B cell (primary cell): ENCODE data around the gene SEC23B. TPM values are rescaled to one million over a fixed set of nuclear protein-coding genes. Genes with fewer than 3 reads are reported as not detected.

Experiments used
- ATAC-seq: fragments of 200-7000 bp; cut with Tn5 transposase; one replicate; pipeline ENCODE4 v1.10.0; 2021; ENCODE audit warnings: low read depth, mild to moderate bottlenecking, moderate number of reproducible peaks, moderate library complexity
- CTCF ChIA-PET: fragments of 350-600 bp; sonication (Branson Sonifier 250); formaldehyde crosslinking; loops from one replicate; lab custom pipeline; 2021; ENCODE audit warnings: antibody characterized with exemption, inconsistent platforms; lab: Charles Lee
- POLR2A ChIA-PET: fragments of 350-600 bp; sonication (Branson Sonifier 250); formaldehyde crosslinking; loops from one replicate; lab custom pipeline; 2021; ENCODE audit warnings: antibody characterized with exemption; lab: Charles Lee
- DNase-seq: peaks from one replicate; pipeline ENCODE4 v3.0.0; 2013
- H2AFZ ChIP-seq: 2 replicates; pipeline ENCODE4 v1.6.1; 2012; ENCODE audit warnings: mild to moderate bottlenecking, low read depth, low read length; ENCODE audit not compliant: insufficient read depth, poor library complexity, severe bottlenecking
- H3K27ac ChIP-seq, 2 donors: 1 replicate in 1 of 2; 2 replicates in 1 of 2; pipeline ENCODE4 v1.5.1; 2012 to 2013; ENCODE audit warnings: low read length in 2 of 2, mild to moderate bottlenecking in 2 of 2, moderate library complexity in 1 of 2
- H3K27me3 ChIP-seq, 4 experiments: fragments of 200-600 bp in 1 of 4; sonication (generic) in 1 of 4; replicated peaks in 1 of 4; 1 replicate in 2 of 4; 2 replicates in 2 of 4; pipeline versions ENCODE4 v1.6.1 to v1.7.0; 2013 to 2016; ENCODE audit warnings: low read length in 3 of 4, mild to moderate bottlenecking in 2 of 4, mixed read lengths in 1 of 4, moderate library complexity in 1 of 4; ENCODE audit not compliant: insufficient read depth in 4 of 4, control insufficient read depth in 3 of 4; ENCODE audit errors: control extremely low read depth in 1 of 4
- H3K36me3 ChIP-seq, 2 experiments: replicated peaks in 1 of 2; 1 replicate in 1 of 2; 2 replicates in 1 of 2; pipeline versions ENCODE4 v1.6.1 to v1.7.1; 2013; ENCODE audit warnings: low read length in 1 of 2; ENCODE audit not compliant: insufficient read depth in 2 of 2, control insufficient read depth in 1 of 2; ENCODE audit errors: control extremely low read depth in 1 of 2, extremely low read depth in 1 of 2
- H3K4me1 ChIP-seq, 2 donors: fragments of 200-600 bp in 1 of 2; sonication (generic) in 1 of 2; 1 replicate in 1 of 2; 2 replicates in 1 of 2; pipeline versions ENCODE4 v1.5.1 to v1.6.1; 2013 to 2017; ENCODE audit warnings: low read length in 2 of 2; ENCODE audit not compliant: control insufficient read depth in 2 of 2, insufficient read depth in 2 of 2
- H3K4me2 ChIP-seq: replicated peaks from 2 replicates; pipeline ENCODE3; 2012; ENCODE audit warnings: mild to moderate bottlenecking, low read depth, low read length; ENCODE audit not compliant: poor library complexity, severe bottlenecking
- H3K4me3 ChIP-seq, 5 experiments: fragments of 200-600 bp in 1 of 5; sonication (generic) in 1 of 5; 1 replicate in 3 of 5; 2 replicates in 2 of 5; pipeline versions ENCODE4 v1.5.1 to v1.7.0; 2011 to 2016; ENCODE audit warnings: low read length in 4 of 5, mild to moderate bottlenecking in 4 of 5, low read depth in 2 of 5, control low read depth in 1 of 5, moderate library complexity in 1 of 5; ENCODE audit not compliant: insufficient read depth in 1 of 5; ENCODE audit errors: control extremely low read depth in 1 of 5, extremely low read depth in 1 of 5
- H3K79me2 ChIP-seq: fragments of 200-600 bp; sonication (generic); one replicate; pipeline ENCODE4 v1.6.0; 2016; ENCODE audit warnings: low read length; ENCODE audit not compliant: control insufficient read depth, insufficient read depth
- H3K9ac ChIP-seq: fragments of 200-600 bp; sonication (generic); 2 replicates; pipeline ENCODE4 v1.6.1; 2017; ENCODE audit warnings: mild to moderate bottlenecking, low read length, moderate library complexity
- H3K9me3 ChIP-seq, 3 donors: one replicate each; pipeline versions ENCODE4 v1.6.1 to v1.7.1; 2013; ENCODE audit warnings: low read length in 2 of 3; ENCODE audit not compliant: control insufficient read depth in 2 of 3, insufficient read depth in 1 of 3; ENCODE audit errors: control extremely low read depth in 1 of 3
- H4K20me1 ChIP-seq: 2 replicates; pipeline ENCODE4 v1.6.0; 2012; ENCODE audit warnings: mild to moderate bottlenecking, low read length; ENCODE audit not compliant: insufficient read depth, control insufficient read depth, poor library complexity, severe bottlenecking
- H3K27ac Mint-ChIP-seq: one replicate; pipeline ENCODE4 v1.8.0; 2021; ENCODE audit warnings: mixed read lengths
- H3K27me3 Mint-ChIP-seq: one replicate; pipeline ENCODE4 v1.8.0; 2021; ENCODE audit warnings: mixed read lengths
- H3K4me1 Mint-ChIP-seq: one replicate; pipeline ENCODE4 v1.8.0; 2021; ENCODE audit warnings: mixed read lengths
- H3K4me3 Mint-ChIP-seq: one replicate; pipeline ENCODE4 v1.8.0; 2021; ENCODE audit warnings: mixed read lengths
- H3K9me3 Mint-ChIP-seq: one replicate; pipeline ENCODE4 v1.8.0; 2022; ENCODE audit warnings: mixed read lengths; ENCODE audit not compliant: insufficient read depth
- EZH2 ChIP-seq: IDR thresholded peaks from 2 replicates; pipeline ENCODE4 v1.6.1; 2012; ENCODE audit warnings: borderline replicate concordance, low read depth, mild to moderate bottlenecking, moderate library complexity, low read length; ENCODE audit not compliant: insufficient read depth, poor library complexity, severe bottlenecking
- WGBS: methylation state at CpG from one replicate; pipeline ENCODE4 v1.1.5; 2013; ENCODE audit warnings: missing lambda C conversion rate; ENCODE audit not compliant: insufficient coverage; 5-methylcytosine and 5-hydroxymethylcytosine counted together
- intact Hi-C: fragments of 100-400 bp; cut with micrococcal nuclease; formaldehyde crosslinking; loops from one replicate; pipeline ENCODE4 v1.10.0; 2022
- polyA plus RNA-seq: library from polyadenylated mRNA; depleted of rRNA; stranded (reverse); fragments of >200 nt; gene quantifications from 2 replicates; pipeline ENCODE4 v1.2.3, GENCODE V29; 2012
- total RNA-seq, 2 donors: library from RNA; stranded (reverse); fragments of 120-200 nt in 1 of 2; gene quantifications; 1 replicate in 1 of 2; 2 replicates in 1 of 2; pipeline versions ENCODE4 v1.2.3 to v1.2.4, GENCODE V29; 2013 to 2022
- TF ChIP-seq, protein P1 (sequence below): fragments of 200-600 bp; IDR thresholded peaks from one replicate; pipeline ENCODE4 v1.8.0; 2022; ENCODE audit warnings: antibody characterized with exemption, mild to moderate bottlenecking

Gene SEC23B
- total and polyA plus RNA-seq, 2 donors (not counting 1 experiment from before 2014, with no cell fraction given), result 19.5 to 39.4 TPM

GRCh38 chr20:18578581-18578980 is 70.8 kb downstream of the SEC23B start:
- H3K27ac ChIP-seq, result no peak overlapping the region
- ChIA-PET POLR2A (no interaction called here), CTCF (no interaction called here)
- H3K27me3 Mint-ChIP-seq, result peaks cover 15% of the 10 kb centered on the region
- intact Hi-C loops, result no loop called here
- H3K79me2 ChIP-seq, result no peaks in the 10 kb centered on the region
- 13% methylated on average over 1 of the region's 6 CpGs for WGBS
- H3K4me3 Mint-ChIP-seq, result no peak overlapping the region
- ATAC-seq (no peak), DNase-seq (no peak)
- TF ChIP-seq, protein P1, sequence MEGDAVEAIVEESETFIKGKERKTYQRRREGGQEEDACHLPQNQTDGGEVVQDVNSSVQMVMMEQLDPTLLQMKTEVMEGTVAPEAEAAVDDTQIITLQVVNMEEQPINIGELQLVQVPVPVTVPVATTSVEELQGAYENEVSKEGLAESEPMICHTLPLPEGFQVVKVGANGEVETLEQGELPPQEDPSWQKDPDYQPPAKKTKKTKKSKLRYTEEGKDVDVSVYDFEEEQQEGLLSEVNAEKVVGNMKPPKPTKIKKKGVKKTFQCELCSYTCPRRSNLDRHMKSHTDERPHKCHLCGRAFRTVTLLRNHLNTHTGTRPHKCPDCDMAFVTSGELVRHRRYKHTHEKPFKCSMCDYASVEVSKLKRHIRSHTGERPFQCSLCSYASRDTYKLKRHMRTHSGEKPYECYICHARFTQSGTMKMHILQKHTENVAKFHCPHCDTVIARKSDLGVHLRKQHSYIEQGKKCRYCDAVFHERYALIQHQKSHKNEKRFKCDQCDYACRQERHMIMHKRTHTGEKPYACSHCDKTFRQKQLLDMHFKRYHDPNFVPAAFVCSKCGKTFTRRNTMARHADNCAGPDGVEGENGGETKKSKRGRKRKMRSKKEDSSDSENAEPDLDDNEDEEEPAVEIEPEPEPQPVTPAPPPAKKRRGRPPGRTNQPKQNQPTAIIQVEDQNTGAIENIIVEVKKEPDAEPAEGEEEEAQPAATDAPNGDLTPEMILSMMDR, result no peak
- peaks cover 0 to 3% (median 1%) of the 10 kb centered on the region in 4 experiments for H3K27me3 ChIP-seq
- no peak overlapping the region for H3K4me3 ChIP-seq
- no peak overlapping the region for H3K27ac Mint-ChIP-seq
- H3K9ac ChIP-seq, result no peak overlapping the region
- no peaks in the 10 kb centered on the region for H4K20me1 ChIP-seq
- H2AFZ ChIP-seq, result no peak overlapping the region
- H3K9me3 Mint-ChIP-seq, result no peaks in the 10 kb centered on the region
- no peaks in the 10 kb centered on the region for H3K4me1 ChIP-seq
- no peaks in the 10 kb centered on the region for H3K36me3 ChIP-seq
- H3K9me3 ChIP-seq, result no peaks in the 10 kb centered on the region
- H3K4me1 Mint-ChIP-seq, result no peaks in the 10 kb centered on the region
- no peak overlapping the region for H3K4me2 ChIP-seq

DNA sequence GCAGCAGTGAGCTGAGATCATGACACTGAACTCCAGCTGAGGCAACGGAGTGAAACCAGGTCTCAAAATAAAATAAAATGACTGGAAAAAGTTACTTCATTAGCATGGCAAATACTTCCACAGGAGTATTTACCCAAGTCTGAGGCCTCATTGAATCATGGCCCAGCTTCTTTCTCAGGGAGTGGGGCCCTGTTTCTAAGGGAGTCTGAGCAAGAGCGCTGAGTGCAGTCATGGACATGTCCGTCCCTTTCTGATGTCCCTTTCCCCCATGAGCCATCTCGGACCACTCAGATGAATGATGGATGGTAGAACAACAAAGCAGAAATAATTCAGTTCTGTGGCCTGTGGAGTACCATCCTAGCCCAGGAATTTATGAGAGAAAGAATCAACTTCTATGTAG is 72.3 kb downstream of the SEC23B start:
- peaks cover 22% of the 10 kb centered on the region for H3K27me3 Mint-ChIP-seq
- CTCF ChIA-PET, result no interaction called here

More for the DNA sequence above, 72.3 kb downstream of the SEC23B start:
- no peak overlapping the region for H3K4me2 ChIP-seq
- H3K9me3 ChIP-seq, result no peaks in the 10 kb centered on the region
- DNase-seq (no peak), ATAC-seq (no peak)
- no peak overlapping the region for H3K9ac ChIP-seq
- no peak overlapping the region for H2AFZ ChIP-seq
- TF ChIP-seq EZH2, result no peak
- TF ChIP-seq, protein P1, result no peak
- H3K4me1 ChIP-seq, result no peaks in the 10 kb centered on the region
- Mint-ChIP-seq H3K4me1 (no peaks in the 10 kb centered on the region), H3K4me3 (no peak overlapping the region), H3K9me3 (no peaks in the 10 kb centered on the region), H3K27ac (no peak overlapping the region)
- H3K4me3 ChIP-seq, result no peak overlapping the region
- intact Hi-C loops, result no loop called here
- peaks cover 0 to 12% (median 3%) of the 10 kb centered on the region in 4 experiments for H3K27me3 ChIP-seq
- POLR2A ChIA-PET, result no interaction called here
- H3K36me3 ChIP-seq, result no peaks in the 10 kb centered on the region
- no peaks in the 10 kb centered on the region for H3K79me2 ChIP-seq
- no peak overlapping the region for H3K27ac ChIP-seq
- H4K20me1 ChIP-seq, result no peaks in the 10 kb centered on the region
- no CpG with 5 or more reads among the region's 4 CpGs for WGBS
